GM23338 (cell line): ENCODE measurements around the gene MTERF4. TPM values are rescaled to one million over a fixed set of nuclear protein-coding genes. Genes with fewer than 3 reads are reported as not detected.

Experiments used
- ATAC-seq: fragments of 200-7000 bp; cut with Tn5 transposase; 3 replicates; pipeline ENCODE4 v1.9.1; 2020
- DNase-seq: peaks from one replicate; pipeline ENCODE4 v3.0.0-alpha.2; 2015; ENCODE audit warnings: low spot score
- H2AFZ ChIP-seq: fragments of 200-600 bp; sonication (generic); 2 replicates; pipeline ENCODE4 v1.8.0; 2016; ENCODE audit warnings: antibody characterized with exemption, mild to moderate bottlenecking, moderate library complexity
- H3F3A ChIP-seq: fragments of 200-600 bp; sonication (generic); replicated peaks from 2 replicates; pipeline ENCODE4 v1.8.0; 2017; ENCODE audit warnings: antibody characterized with exemption, mixed run types, low read depth
- H3K27ac ChIP-seq: fragments of 200-600 bp; sonication (generic); 2 replicates; pipeline ENCODE4 v1.6.1; 2016; ENCODE audit warnings: low read depth
- H3K27me3 ChIP-seq: fragments of 200-600 bp; sonication (generic); 2 replicates; pipeline ENCODE4 v1.8.0; 2016; ENCODE audit warnings: mild to moderate bottlenecking, mixed run types, moderate library complexity; ENCODE audit not compliant: insufficient read depth
- H3K36me3 ChIP-seq: fragments of 200-600 bp; sonication (generic); 2 replicates; pipeline ENCODE4 v1.8.0; 2016; ENCODE audit warnings: mild to moderate bottlenecking; ENCODE audit not compliant: insufficient read depth
- H3K4me1 ChIP-seq: fragments of 200-600 bp; sonication (generic); 2 replicates; pipeline ENCODE4 v1.8.0; 2016; ENCODE audit warnings: mild to moderate bottlenecking, moderate library complexity; ENCODE audit not compliant: insufficient read depth
- H3K4me2 ChIP-seq: fragments of 200-600 bp; sonication (generic); 2 replicates; pipeline ENCODE4 v1.7.1; 2017; ENCODE audit warnings: mixed run types
- H3K4me3 ChIP-seq: fragments of 200-600 bp; sonication (generic); 2 replicates; pipeline ENCODE4 v1.6.1; 2016; ENCODE audit warnings: mixed run types
- H3K79me2 ChIP-seq: fragments of 200-600 bp; sonication (generic); replicated peaks from 2 replicates; pipeline ENCODE4 v1.8.0; 2017; ENCODE audit warnings: mild to moderate bottlenecking; ENCODE audit not compliant: insufficient read depth
- H3K9me2 ChIP-seq: fragments of 200-600 bp; sonication (generic); 2 replicates; pipeline ENCODE4 v1.8.0; 2017; ENCODE audit not compliant: insufficient read depth
- H4K20me1 ChIP-seq: fragments of 200-600 bp; sonication (generic); replicated peaks from 2 replicates; pipeline ENCODE4 v1.8.0; 2017; ENCODE audit warnings: mild to moderate bottlenecking; ENCODE audit not compliant: insufficient read depth
- H3K27ac Mint-ChIP-seq: 2 replicates; pipeline ENCODE4 v1.8.0; 2020; ENCODE audit warnings: inconsistent platforms, mild to moderate bottlenecking, moderate library complexity, mixed read lengths
- H3K27me3 Mint-ChIP-seq: 3 replicates; pipeline ENCODE4 v1.8.0; 2022; ENCODE audit warnings: low read depth, mild to moderate bottlenecking, moderate library complexity, mixed read lengths, inconsistent platforms; ENCODE audit not compliant: insufficient read depth, poor library complexity
- H3K36me3 Mint-ChIP-seq: 3 replicates; pipeline ENCODE4 v1.8.0; 2021; ENCODE audit warnings: low read depth, mild to moderate bottlenecking, inconsistent platforms, moderate library complexity, mixed read lengths
- H3K4me1 Mint-ChIP-seq: 3 replicates; pipeline ENCODE4 v1.8.0; 2020; ENCODE audit warnings: mild to moderate bottlenecking, inconsistent platforms, mixed read lengths
- H3K4me3 Mint-ChIP-seq: 3 replicates; pipeline ENCODE4 v1.8.0; 2021; ENCODE audit warnings: moderate library complexity, mild to moderate bottlenecking, inconsistent platforms, mixed read lengths
- H3K9me3 Mint-ChIP-seq: 3 replicates; pipeline ENCODE4 v1.8.0; 2020; ENCODE audit warnings: moderate library complexity, mild to moderate bottlenecking, inconsistent platforms, mixed read lengths
- CREB1 ChIP-seq: fragments of 250-450 bp; sonication (Bioruptor Pico); IDR thresholded peaks from 2 replicates; pipeline ENCODE4 v1.5.0; 2020; ENCODE audit warnings: low read depth, mild to moderate bottlenecking, moderate library complexity
- ETS1 ChIP-seq: IDR thresholded peaks from 2 replicates; pipeline ENCODE4 v1.6.1; 2016; ENCODE audit warnings: antibody characterized with exemption
- EZH2 ChIP-seq: fragments of 200-600 bp; sonication (generic); IDR thresholded peaks from one replicate; pipeline ENCODE4 v1.8.0; 2017; ENCODE audit warnings: antibody characterized with exemption, mild to moderate bottlenecking, low read depth; ENCODE audit not compliant: unreplicated experiment
- EZH2phosphoT487 ChIP-seq: fragments of 200-600 bp; sonication (generic); IDR thresholded peaks from one replicate; pipeline ENCODE4 v1.8.1; 2018; ENCODE audit warnings: antibody characterized with exemption; ENCODE audit not compliant: unreplicated experiment
- STAT1 ChIP-seq: IDR thresholded peaks from one replicate; pipeline ENCODE4 v1.6.1; 2016; ENCODE audit warnings: antibody characterized with exemption; ENCODE audit not compliant: unreplicated experiment
- ZNF114 ChIP-seq: fragments of 250-450 bp; sonication (Bioruptor Pico); IDR thresholded peaks from 2 replicates; pipeline ENCODE4 v1.5.0; 2020; ENCODE audit warnings: mild to moderate bottlenecking, moderate library complexity
- ZNF462 ChIP-seq: fragments of 250-450 bp; sonication (Bioruptor Pico); IDR thresholded peaks from 2 replicates; pipeline ENCODE4 v1.5.0; 2020; ENCODE audit warnings: mild to moderate bottlenecking, moderate library complexity
- polyA plus RNA-seq: library from polyadenylated mRNA; unstranded; fragments of >200 nt; fragmentation: Nextera tagmentation; extraction: Ambion mirVana; gene quantifications from 2 replicates; pipeline ENCODE4 v1.2.1, GENCODE V29; 2016
- total RNA-seq: library from RNA; depleted of rRNA; stranded (reverse); fragments of >200 nt; shearing (Covaris generic); gene quantifications from 2 replicates; pipeline ENCODE4 v1.2.3, GENCODE V29; 2014

MTERF4 gene
- total and polyA plus RNA-seq, 2 experiments from 2014 or later, result 15.3 to 63.6 TPM

- Mint-ChIP-seq H3K4me3 (no peak overlapping the region), H3K27ac (no peak overlapping the region), H3K9me3 (no peaks in the 10 kb centered on the region), H3K27me3 (no peaks in the 10 kb centered on the region), H3K36me3 (peaks cover 57% of the 10 kb centered on the region), H3K4me1 (no peaks in the 10 kb centered on the region)
- H3K36me3 ChIP-seq, result peaks cover 17% of the 10 kb centered on the region
- H3K27ac ChIP-seq, result no peak overlapping the region
- no peaks in the 10 kb centered on the region for H4K20me1 ChIP-seq
- no peak for TF ChIP-seq STAT1
- no peak for TF ChIP-seq EZH2
- TF ChIP-seq ZNF114 (CRISPR knock-in tag), result no peak
- TF ChIP-seq EZH2phosphoT487, result no peak
- no peak for TF ChIP-seq ZNF462
- TF ChIP-seq ETS1, result no peak
- no peak for TF ChIP-seq CREB1
- H3K9me2 ChIP-seq, result no peaks in the 10 kb centered on the region
- H2AFZ ChIP-seq, result no peak overlapping the region
- H3K4me2 ChIP-seq, result no peak overlapping the region
- ATAC-seq (no peak), DNase-seq (no peak)
- H3K79me2 ChIP-seq, result no peaks in the 10 kb centered on the region
- no peaks in the 10 kb centered on the region for H3K4me1 ChIP-seq
- H3F3A ChIP-seq, result no peaks in the 10 kb centered on the region
- no peak overlapping the region for H3K4me3 ChIP-seq
- H3K27me3 ChIP-seq, result no peaks in the 10 kb centered on the region
These were observed 34.1 kb upstream of the MTERF4 start for GRCh38 chr2:241136191-241136590.
